Dendritic cell treated with granulocyte-macrophage colony-stimulating factor and Interleukin-4, amounts not matched to agents 40 ng/mL and 50 ng/mL, for 4 days (primary cell): ENCODE results near the gene SRGN.
"Not testable (repeated sequence)": the region's sequence is repeated elsewhere in the genome, so short reads cannot be mapped to it uniquely, and the experiment has no call there.

Experiments used
- H3K27ac Mint-ChIP-seq: one replicate; pipeline ENCODE4 v1.8.0; 2022; ENCODE audit warnings: mild to moderate bottlenecking, mixed read lengths
- H3K27me3 Mint-ChIP-seq: one replicate; pipeline ENCODE4 v1.8.0; 2022; ENCODE audit warnings: mild to moderate bottlenecking, mixed read lengths
- H3K36me3 Mint-ChIP-seq: one replicate; pipeline ENCODE4 v1.8.0; 2022; ENCODE audit warnings: low read depth, mixed read lengths
- H3K4me1 Mint-ChIP-seq: one replicate; pipeline ENCODE4 v1.8.0; 2022; ENCODE audit warnings: low read depth, mixed read lengths
- H3K4me3 Mint-ChIP-seq: one replicate; pipeline ENCODE4 v1.8.0; 2022; ENCODE audit warnings: mild to moderate bottlenecking, moderate library complexity, mixed read lengths
- H3K9me3 Mint-ChIP-seq: one replicate; pipeline ENCODE4 v1.8.0; 2022; ENCODE audit warnings: mixed read lengths
- intact Hi-C: fragments of 100-400 bp; cut with micrococcal nuclease; formaldehyde crosslinking; loops from one replicate; pipeline ENCODE4 v1.15.0; 2022

Gene SRGN

GRCh38 chr10:69087590-69088470 lies at the start of gene SRGN:
SRGN (plus strand) TSS chr10:69088103; CDS start chr10:69088158, 55 bp downstream.
- H3K9me3 Mint-ChIP-seq: no peaks in the 10 kb centered on the region
- intact Hi-C loops: loop anchor here (1.0 kb wide), 2 partner anchors 27 to 37 kb away; no protein-coding TSS in a partner anchor
- peaks cover 34% of the 10 kb centered on the region for H3K36me3 Mint-ChIP-seq
- H3K27ac Mint-ChIP-seq: peak within 1 kb of the TSS; percentile 86
- H3K4me3 Mint-ChIP-seq: peak within 1 kb of the TSS; percentile 81
- H3K27me3 Mint-ChIP-seq: no peaks in the 10 kb centered on the region
- peaks cover 51% of the 10 kb centered on the region for H3K4me1 Mint-ChIP-seq

- H3K9me3 Mint-ChIP-seq, H3K36me3 Mint-ChIP-seq, intact Hi-C loops, H3K27me3 Mint-ChIP-seq, H3K27ac Mint-ChIP-seq, H3K4me3 Mint-ChIP-seq: not testable (repeated sequence)
- H3K4me1 Mint-ChIP-seq: peaks cover 35% of the 10 kb centered on the region
Measured at GRCh38 chr10:69040904-69041303, 47.0 kb upstream of the SRGN start.

GRCh38 chr10:69042417-69042816 lies 45.5 kb upstream of the SRGN start:
- no peaks in the 10 kb centered on the region for H3K36me3 Mint-ChIP-seq
- H3K27ac Mint-ChIP-seq: peak overlapping the region; percentile 99
- H3K4me3 Mint-ChIP-seq: no peak overlapping the region
- peaks cover 46% of the 10 kb centered on the region for H3K4me1 Mint-ChIP-seq
- intact Hi-C loops: no loop called here
- no peaks in the 10 kb centered on the region for H3K27me3 Mint-ChIP-seq
- no peaks in the 10 kb centered on the region for H3K9me3 Mint-ChIP-seq

GRCh38 chr10:69042838-69043237 lies 45.1 kb upstream of the SRGN start:
- H3K4me3 Mint-ChIP-seq: no peak overlapping the region
- intact Hi-C loops: no loop called here
- no peaks in the 10 kb centered on the region for H3K27me3 Mint-ChIP-seq
- no peaks in the 10 kb centered on the region for H3K9me3 Mint-ChIP-seq
- peak overlapping the region; percentile 99 for H3K27ac Mint-ChIP-seq
- peaks cover 51% of the 10 kb centered on the region for H3K4me1 Mint-ChIP-seq
- H3K36me3 Mint-ChIP-seq: no peaks in the 10 kb centered on the region

- peaks cover 55% of the 10 kb centered on the region for H3K4me1 Mint-ChIP-seq
- no peak overlapping the region for H3K4me3 Mint-ChIP-seq
- peak overlapping the region; percentile 99 for H3K27ac Mint-ChIP-seq
- no peaks in the 10 kb centered on the region for H3K27me3 Mint-ChIP-seq
- intact Hi-C loops: loop anchor here (2.0 kb wide), 1 partner anchor 17 kb away; no protein-coding TSS in a partner anchor
- H3K9me3 Mint-ChIP-seq: no peaks in the 10 kb centered on the region
- H3K36me3 Mint-ChIP-seq: no peaks in the 10 kb centered on the region
Measured at GRCh38 chr10:69043931-69044531, 43.9 kb upstream of the SRGN start.

- no peaks in the 10 kb centered on the region for H3K9me3 Mint-ChIP-seq
- intact Hi-C loops: loop anchor here (2.0 kb wide), 1 partner anchor 16 kb away; no protein-coding TSS in a partner anchor
- H3K4me3 Mint-ChIP-seq: no peak overlapping the region
- H3K4me1 Mint-ChIP-seq: peaks cover 58% of the 10 kb centered on the region
- H3K27me3 Mint-ChIP-seq: no peaks in the 10 kb centered on the region
- H3K36me3 Mint-ChIP-seq: no peaks in the 10 kb centered on the region
- peak overlapping the region; percentile 99 for H3K27ac Mint-ChIP-seq
Measured at GRCh38 chr10:69044546-69044945, 43.4 kb upstream of the SRGN start.

GRCh38 chr10:69045441-69046300 lies 42.2 kb upstream of the SRGN start:
- H3K4me1 Mint-ChIP-seq: peaks cover 66% of the 10 kb centered on the region
- peak overlapping the region; percentile 34 for H3K4me3 Mint-ChIP-seq
- intact Hi-C loops: loop anchor here (2.0 kb wide), 1 partner anchor 15 kb away; no protein-coding TSS in a partner anchor
- H3K27ac Mint-ChIP-seq: peak overlapping the region; percentile 99
- H3K27me3 Mint-ChIP-seq: no peaks in the 10 kb centered on the region
- no peaks in the 10 kb centered on the region for H3K36me3 Mint-ChIP-seq
- H3K9me3 Mint-ChIP-seq: no peaks in the 10 kb centered on the region

- intact Hi-C loops: no loop called here
- H3K36me3 Mint-ChIP-seq: no peaks in the 10 kb centered on the region
- H3K4me1 Mint-ChIP-seq: peaks cover 82% of the 10 kb centered on the region
- no peaks in the 10 kb centered on the region for H3K9me3 Mint-ChIP-seq
- H3K27me3 Mint-ChIP-seq: no peaks in the 10 kb centered on the region
- H3K4me3 Mint-ChIP-seq: no peak overlapping the region
- peak overlapping the region; percentile 99 for H3K27ac Mint-ChIP-seq
Measured at GRCh38 chr10:69047111-69047832, 40.6 kb upstream of the SRGN start.

- Mint-ChIP-seq H3K27ac (peak overlapping the region; percentile 99), H3K27me3 (no peaks in the 10 kb centered on the region), H3K4me1 (peaks cover 90% of the 10 kb centered on the region), H3K36me3 (no peaks in the 10 kb centered on the region), H3K4me3 (peak overlapping the region; percentile 23), H3K9me3 (no peaks in the 10 kb centered on the region)
- intact Hi-C loops: no loop called here
Measured at GRCh38 chr10:69048103-69048502, 39.8 kb upstream of the SRGN start.

GRCh38 chr10:69049566-69049961 lies 38.3 kb upstream of the SRGN start:
- Mint-ChIP-seq H3K4me1 (peaks cover 95% of the 10 kb centered on the region), H3K27me3 (no peaks in the 10 kb centered on the region), H3K27ac (peak overlapping the region; percentile 99), H3K9me3 (no peaks in the 10 kb centered on the region), H3K36me3 (no peaks in the 10 kb centered on the region), H3K4me3 (no peak overlapping the region)
- intact Hi-C loops: no loop called here

GRCh38 chr10:69051303-69051702 lies 36.6 kb upstream of the SRGN start:
- H3K27ac Mint-ChIP-seq: peak overlapping the region; percentile 99
- H3K27me3 Mint-ChIP-seq: no peaks in the 10 kb centered on the region
- H3K36me3 Mint-ChIP-seq: no peaks in the 10 kb centered on the region
- intact Hi-C loops: loop anchor here (1.0 kb wide), 2 partner anchors 10 to 36 kb away; no protein-coding TSS in a partner anchor
- no peaks in the 10 kb centered on the region for H3K9me3 Mint-ChIP-seq
- H3K4me1 Mint-ChIP-seq: peaks cover 94% of the 10 kb centered on the region
- peak overlapping the region; percentile 14 for H3K4me3 Mint-ChIP-seq

- Mint-ChIP-seq H3K4me1 (peaks cover 94% of the 10 kb centered on the region), H3K9me3 (no peaks in the 10 kb centered on the region), H3K27ac (peak overlapping the region; percentile 99), H3K4me3 (peak overlapping the region; percentile 25), H3K36me3 (no peaks in the 10 kb centered on the region), H3K27me3 (no peaks in the 10 kb centered on the region)
- intact Hi-C loops: loop anchor here (1.0 kb wide), 2 partner anchors 9 to 35 kb away; no protein-coding TSS in a partner anchor
Measured at GRCh38 chr10:69051710-69052487, 36.0 kb upstream of the SRGN start.
